ENCODE results near the gene PARM1.

GRCh38 chr4:74941123-74941522, 8.2 kb downstream of the PARM1 start:
- TF ChIP-seq POLR2A (conservative IDR thresholded peaks at IDR 0.05) (no peak), REST (IDR thresholded peaks at IDR 0.05; ENCODE audit: borderline replicate concordance) (no peak), REST (CRISPR knock-in tag; IDR thresholded peaks at IDR 0.05; ENCODE audit: low read depth) (no peak), ZNF175 (CRISPR knock-in tag; IDR thresholded peaks at IDR 0.05; ENCODE audit: low read depth) (no peak), CTCF (IDR thresholded peaks at IDR 0.05 in 2 of 3, conservative IDR thresholded peaks at IDR 0.05 in 1 of 3; ENCODE audit: insufficient read depth in 2 of 3, low read depth in 1 of 3, low read length in 3 of 3) (no peak), ATF2 (CRISPR knock-in tag; IDR thresholded peaks at IDR 0.05) (no peak), RAD21 (CRISPR knock-in tag; conservative IDR thresholded peaks at IDR 0.05 in 1 of 2, IDR thresholded peaks at IDR 0.05 in 1 of 2) (no peak), BRCA1 (IDR thresholded peaks at IDR 0.05) (no peak), BRCA1 (CRISPR knock-in tag; IDR thresholded peaks at IDR 0.05) (no peak), TCF7L2 (IDR thresholded peaks at IDR 0.05; ENCODE audit: low read depth, low read length) (no peak)
